HG03280 (cell line): Measurements from ENCODE around the gene MAGI1.

Experiments used
- ATAC-seq: cut with Tn5 transposase; IDR thresholded peaks from one replicate; pipeline ENCODE4 v1.9.1; 2021; ENCODE audit warnings: mild to moderate bottlenecking, moderate library complexity; ENCODE audit not compliant: unreplicated experiment

Gene MAGI1

GRCh38 chr3:65411367-65411766 lies 627.4 kb downstream of the MAGI1 start:
- ATAC-seq = no peak

- no peak for ATAC-seq
Observed at GRCh38 chr3:65409176-65409569, 629.5 kb downstream of the MAGI1 start.

- ATAC-seq = no peak
Observed at GRCh38 chr3:65408531-65409175, 630.1 kb downstream of the MAGI1 start.

GRCh38 chr3:65406470-65406869 lies 632.2 kb downstream of the MAGI1 start:
- no peak for ATAC-seq

GRCh38 chr3:65402597-65402996 lies 636.1 kb downstream of the MAGI1 start:
- no peak for ATAC-seq

GRCh38 chr3:65401359-65402305 lies 637.1 kb downstream of the MAGI1 start:
- no peak for ATAC-seq

GRCh38 chr3:65400899-65401298 lies 637.8 kb downstream of the MAGI1 start:
- ATAC-seq = no peak

GRCh38 chr3:65398953-65399352 lies 639.8 kb downstream of the MAGI1 start:
- ATAC-seq = no peak

GRCh38 chr3:65396078-65396477 lies 642.6 kb downstream of the MAGI1 start:
- ATAC-seq = no peak

- ATAC-seq = no peak
Observed at GRCh38 chr3:65391068-65391467, 647.6 kb downstream of the MAGI1 start.

- no peak for ATAC-seq
Observed at GRCh38 chr3:65385805-65386204, 652.9 kb downstream of the MAGI1 start.

GRCh38 chr3:65381496-65382010 lies 657.2 kb downstream of the MAGI1 start:
- ATAC-seq = no peak

GRCh38 chr3:65379223-65379622 lies 659.5 kb downstream of the MAGI1 start:
- no peak for ATAC-seq

- ATAC-seq = no peak
Observed at GRCh38 chr3:65377637-65378036, 661.1 kb downstream of the MAGI1 start.

- no peak for ATAC-seq
Observed at GRCh38 chr3:65376426-65376825, 662.3 kb downstream of the MAGI1 start.

GRCh38 chr3:65371053-65371452 lies 667.7 kb downstream of the MAGI1 start:
- ATAC-seq = no peak

- ATAC-seq = no peak
Observed at GRCh38 chr3:65368866-65369265, 669.9 kb downstream of the MAGI1 start.

GRCh38 chr3:65362688-65363087 lies 676.0 kb downstream of the MAGI1 start:
- ATAC-seq = no peak

- no peak for ATAC-seq
Observed at GRCh38 chr3:65361448-65361847, 677.3 kb downstream of the MAGI1 start.

GRCh38 chr3:65356331-65357248 lies 682.1 kb downstream of the MAGI1 start:
- ATAC-seq = no peak

- no peak for ATAC-seq
Observed at GRCh38 chr3:65354880-65355279, 683.8 kb downstream of the MAGI1 start.
